VCaP (cell line): Measurements from ENCODE around the gene SPP1.
A peak's percentile ranks its signal among the peaks of the same experiment; 100 is the strongest.

Experiments used
- H3K27ac ChIP-seq: fragments of 450-650 bp; 2 replicates; pipeline ENCODE4 v1.5.1; 2017
- TF ChIP-seq, protein P1 (sequence below): fragments of 450-650 bp; conservative IDR thresholded peaks from 2 replicates; pipeline ENCODE4 v1.5.1; 2017; ENCODE audit warnings: mild to moderate bottlenecking, moderate library complexity

The SPP1 gene

GRCh38 chr4:88006956-88007303 lies 31.4 kb downstream of the SPP1 start:
- TF ChIP-seq, protein P1, sequence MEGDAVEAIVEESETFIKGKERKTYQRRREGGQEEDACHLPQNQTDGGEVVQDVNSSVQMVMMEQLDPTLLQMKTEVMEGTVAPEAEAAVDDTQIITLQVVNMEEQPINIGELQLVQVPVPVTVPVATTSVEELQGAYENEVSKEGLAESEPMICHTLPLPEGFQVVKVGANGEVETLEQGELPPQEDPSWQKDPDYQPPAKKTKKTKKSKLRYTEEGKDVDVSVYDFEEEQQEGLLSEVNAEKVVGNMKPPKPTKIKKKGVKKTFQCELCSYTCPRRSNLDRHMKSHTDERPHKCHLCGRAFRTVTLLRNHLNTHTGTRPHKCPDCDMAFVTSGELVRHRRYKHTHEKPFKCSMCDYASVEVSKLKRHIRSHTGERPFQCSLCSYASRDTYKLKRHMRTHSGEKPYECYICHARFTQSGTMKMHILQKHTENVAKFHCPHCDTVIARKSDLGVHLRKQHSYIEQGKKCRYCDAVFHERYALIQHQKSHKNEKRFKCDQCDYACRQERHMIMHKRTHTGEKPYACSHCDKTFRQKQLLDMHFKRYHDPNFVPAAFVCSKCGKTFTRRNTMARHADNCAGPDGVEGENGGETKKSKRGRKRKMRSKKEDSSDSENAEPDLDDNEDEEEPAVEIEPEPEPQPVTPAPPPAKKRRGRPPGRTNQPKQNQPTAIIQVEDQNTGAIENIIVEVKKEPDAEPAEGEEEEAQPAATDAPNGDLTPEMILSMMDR: no peak
- H3K27ac ChIP-seq: peak overlapping the region; percentile 91

DNA sequence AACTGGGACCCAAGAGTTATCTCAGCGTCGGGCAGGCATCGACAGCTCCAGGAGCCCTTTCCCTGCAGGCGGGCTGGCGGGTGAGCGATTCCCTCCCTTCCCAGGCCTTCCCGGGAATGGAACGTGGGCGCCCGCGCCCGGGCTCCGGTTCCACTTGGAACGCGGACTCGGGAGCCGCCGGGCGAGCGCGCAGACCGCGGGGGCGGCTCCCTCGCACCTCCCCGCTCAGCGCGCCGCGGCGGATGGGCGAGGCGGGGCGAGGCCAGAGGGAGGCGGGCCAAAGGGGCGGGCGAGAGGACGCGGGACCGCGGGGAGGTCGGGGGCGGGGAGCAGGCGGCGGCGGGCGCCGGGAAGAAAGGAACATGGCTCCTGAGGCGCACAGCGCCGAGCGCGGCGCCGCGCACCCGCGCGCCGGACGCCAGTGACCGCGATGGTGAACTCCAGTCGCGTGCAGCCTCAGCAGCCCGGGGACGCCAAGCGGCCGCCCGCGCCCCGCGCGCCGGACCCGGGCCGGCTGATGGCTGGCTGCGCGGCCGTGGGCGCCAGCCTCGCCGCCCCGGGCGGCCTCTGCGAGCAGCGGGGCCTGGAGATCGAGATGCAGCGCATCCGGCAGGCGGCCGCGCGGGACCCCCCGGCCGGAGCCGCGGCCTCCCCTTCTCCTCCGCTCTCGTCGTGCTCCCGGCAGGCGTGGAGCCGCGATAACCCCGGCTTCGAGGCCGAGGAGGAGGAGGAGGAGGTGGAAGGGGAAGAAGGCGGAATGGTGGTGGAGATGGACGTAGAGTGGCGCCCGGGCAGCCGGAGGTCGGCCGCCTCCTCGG lies 32.0 kb downstream of the SPP1 start, which contains the start of gene PKD2:
PKD2 (plus strand) TSS at position 332 of the 818 bp plus-strand sequence; CDS start at position 431, 99 bp downstream.
- TF ChIP-seq, protein P1: no peak; the same call in 1 of the 2 replicates
- peak within 1 kb of the TSS; percentile 91 for H3K27ac ChIP-seq

- H3K27ac ChIP-seq: peak overlapping the region; percentile 91
- TF ChIP-seq, protein P1: no peak
Measured at GRCh38 chr4:88008122-88008742, 32.7 kb downstream of the SPP1 start.

DNA sequence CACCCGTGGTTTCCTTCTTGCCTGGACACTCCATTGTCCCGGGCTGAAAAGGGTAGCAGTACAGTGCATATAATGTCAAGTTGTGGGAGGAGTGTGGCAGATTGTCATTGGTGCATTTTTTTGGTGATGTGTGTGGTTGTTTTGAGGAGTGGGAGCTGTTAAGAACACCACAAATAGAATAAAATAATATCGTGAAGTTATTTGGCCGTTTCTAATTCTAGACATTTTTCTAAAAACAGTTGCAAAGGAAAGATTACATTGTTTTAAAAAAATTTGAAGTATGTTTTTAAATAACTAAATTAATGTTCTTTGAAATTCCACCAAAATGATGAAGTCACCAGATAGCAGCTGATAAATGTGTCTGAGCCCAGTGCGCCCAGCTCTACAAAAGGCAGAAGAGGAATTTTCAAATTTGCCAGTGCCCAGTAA lies 33.2 kb downstream of the SPP1 start:
- H3K27ac ChIP-seq: peak overlapping the region; percentile 91
- TF ChIP-seq, protein P1: no peak

GRCh38 chr4:88009871-88010270 lies 34.4 kb downstream of the SPP1 start:
- TF ChIP-seq, protein P1: no peak
- no peak overlapping the region for H3K27ac ChIP-seq

GRCh38 chr4:88010966-88011365 lies 35.5 kb downstream of the SPP1 start:
- no peak overlapping the region for H3K27ac ChIP-seq
- TF ChIP-seq, protein P1: no peak

GRCh38 chr4:88012647-88013046 lies 37.1 kb downstream of the SPP1 start:
- TF ChIP-seq, protein P1: no peak

More at GRCh38 chr4:88012647-88013046, 37.1 kb downstream of the SPP1 start:
- H3K27ac ChIP-seq: no peak overlapping the region
